ENCODE data around the gene TAS2R1. TPM values are rescaled to one million over a fixed set of nuclear protein-coding genes. Genes with fewer than 3 reads are reported as not detected.

The TAS2R1 gene
- total RNA-seq, 2 experiments from 2014 or later = not detected

DNA sequence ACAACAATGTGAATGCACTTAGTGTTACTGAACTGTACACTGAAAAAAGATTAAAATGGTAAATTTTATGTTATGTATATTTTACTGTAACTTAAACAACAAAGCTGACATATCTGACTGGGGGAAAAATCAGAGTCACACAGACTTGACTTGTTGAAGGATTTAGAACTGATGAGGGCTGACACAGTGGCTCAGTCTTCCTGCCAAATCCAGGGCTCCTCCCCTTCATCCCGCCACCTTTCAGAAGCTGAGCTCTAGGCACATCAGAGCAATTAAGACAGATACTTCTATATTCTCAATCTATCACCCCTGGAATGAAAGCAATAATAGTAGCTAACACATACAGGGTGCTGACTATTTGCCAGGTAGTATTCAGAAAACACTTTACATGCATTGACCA, 27.7 kb upstream of the TAS2R1 start:
- peaks cover 2% of the 10 kb centered on the region for H3K9me3 Mint-ChIP-seq
- TF ChIP-seq, protein P1, sequence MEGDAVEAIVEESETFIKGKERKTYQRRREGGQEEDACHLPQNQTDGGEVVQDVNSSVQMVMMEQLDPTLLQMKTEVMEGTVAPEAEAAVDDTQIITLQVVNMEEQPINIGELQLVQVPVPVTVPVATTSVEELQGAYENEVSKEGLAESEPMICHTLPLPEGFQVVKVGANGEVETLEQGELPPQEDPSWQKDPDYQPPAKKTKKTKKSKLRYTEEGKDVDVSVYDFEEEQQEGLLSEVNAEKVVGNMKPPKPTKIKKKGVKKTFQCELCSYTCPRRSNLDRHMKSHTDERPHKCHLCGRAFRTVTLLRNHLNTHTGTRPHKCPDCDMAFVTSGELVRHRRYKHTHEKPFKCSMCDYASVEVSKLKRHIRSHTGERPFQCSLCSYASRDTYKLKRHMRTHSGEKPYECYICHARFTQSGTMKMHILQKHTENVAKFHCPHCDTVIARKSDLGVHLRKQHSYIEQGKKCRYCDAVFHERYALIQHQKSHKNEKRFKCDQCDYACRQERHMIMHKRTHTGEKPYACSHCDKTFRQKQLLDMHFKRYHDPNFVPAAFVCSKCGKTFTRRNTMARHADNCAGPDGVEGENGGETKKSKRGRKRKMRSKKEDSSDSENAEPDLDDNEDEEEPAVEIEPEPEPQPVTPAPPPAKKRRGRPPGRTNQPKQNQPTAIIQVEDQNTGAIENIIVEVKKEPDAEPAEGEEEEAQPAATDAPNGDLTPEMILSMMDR (IDR thresholded peaks at IDR 0.05) = no peak
- H3K4me1 ChIP-seq (ENCODE audit: insufficient read depth, low read length) = no peaks in the 10 kb centered on the region
- H3K27me3 Mint-ChIP-seq = no peaks in the 10 kb centered on the region
- ChIA-PET POLR2A (no interaction called here), CTCF (no interaction called here)
- ATAC-seq (ENCODE audit: poor library complexity) = no peak
- no peaks in the 10 kb centered on the region for H3K27me3 ChIP-seq (ENCODE audit: control insufficient read depth in 1 of 2, insufficient read depth in 2 of 2, low read length in 2 of 2)
- H3K36me3 ChIP-seq (ENCODE audit: insufficient read depth, low read length) = no peaks in the 10 kb centered on the region
- H3K4me1 Mint-ChIP-seq (ENCODE audit: low read depth) = no peaks in the 10 kb centered on the region
- DNase-seq = no peak
- H3K27ac ChIP-seq (ENCODE audit: low read depth in 1 of 2, low read length in 2 of 2) = no peak overlapping the region
- H3K4me3 ChIP-seq (ENCODE audit: low read length) = no peak overlapping the region
- peaks cover 0 to 3% of the 10 kb centered on the region in 2 experiments for H3K9me3 ChIP-seq (ENCODE audit: control insufficient read depth in 1 of 2, insufficient read depth in 1 of 2, low read length in 2 of 2)
- no peak overlapping the region for H3K4me3 Mint-ChIP-seq
- intact Hi-C loops (cut with DNase I, micrococcal nuclease) = no loop called here
- no peak overlapping the region for H3K27ac Mint-ChIP-seq
- no peaks in the 10 kb centered on the region for H3K36me3 Mint-ChIP-seq (ENCODE audit: low read depth)

DNA sequence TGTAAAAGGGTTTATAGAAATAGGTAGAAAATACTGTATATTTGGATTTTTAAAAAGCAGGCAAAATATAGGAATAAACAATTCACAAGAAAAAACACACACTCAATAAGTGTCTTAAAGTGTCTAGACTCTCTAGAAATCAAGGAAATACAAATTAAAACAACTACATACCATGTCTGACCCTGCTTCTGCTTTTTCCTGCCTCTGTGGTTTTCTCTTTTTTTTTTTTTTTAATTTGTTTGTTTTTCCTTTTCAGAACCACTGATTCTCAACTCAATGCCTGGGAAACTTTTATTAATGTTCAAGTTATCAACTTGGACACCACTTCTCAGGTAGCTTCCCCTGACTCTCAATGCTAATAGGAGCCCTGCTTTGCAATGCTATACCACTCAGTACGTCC, 25.5 kb upstream of the TAS2R1 start:
- DNase-seq (no peak), ATAC-seq (ENCODE audit: poor library complexity) (no peak)
- intact Hi-C loops (cut with DNase I, micrococcal nuclease) = no loop called here
- Histone ChIP-seq H3K27ac (ENCODE audit: low read depth in 1 of 2, low read length in 2 of 2) (no peak overlapping the region), H3K4me3 (ENCODE audit: low read length) (no peak overlapping the region), H3K36me3 (ENCODE audit: insufficient read depth, low read length) (no peaks in the 10 kb centered on the region), H3K4me1 (ENCODE audit: insufficient read depth, low read length) (no peaks in the 10 kb centered on the region), H3K27me3 (ENCODE audit: control insufficient read depth in 1 of 2, insufficient read depth in 2 of 2, low read length in 2 of 2) (no peaks in the 10 kb centered on the region), H3K9me3 (ENCODE audit: control insufficient read depth in 1 of 2, insufficient read depth in 1 of 2, low read length in 2 of 2) (peaks cover 0 to 3% of the 10 kb centered on the region in 2 experiments)
- Mint-ChIP-seq H3K27me3 (no peaks in the 10 kb centered on the region), H3K27ac (no peak overlapping the region), H3K4me1 (ENCODE audit: low read depth) (no peaks in the 10 kb centered on the region), H3K4me3 (no peak overlapping the region), H3K36me3 (ENCODE audit: low read depth) (no peaks in the 10 kb centered on the region), H3K9me3 (peaks cover 2% of the 10 kb centered on the region)
- ChIA-PET POLR2A (no interaction called here), CTCF (no interaction called here)
- TF ChIP-seq, protein P1 (IDR thresholded peaks at IDR 0.05) = no peak

DNA sequence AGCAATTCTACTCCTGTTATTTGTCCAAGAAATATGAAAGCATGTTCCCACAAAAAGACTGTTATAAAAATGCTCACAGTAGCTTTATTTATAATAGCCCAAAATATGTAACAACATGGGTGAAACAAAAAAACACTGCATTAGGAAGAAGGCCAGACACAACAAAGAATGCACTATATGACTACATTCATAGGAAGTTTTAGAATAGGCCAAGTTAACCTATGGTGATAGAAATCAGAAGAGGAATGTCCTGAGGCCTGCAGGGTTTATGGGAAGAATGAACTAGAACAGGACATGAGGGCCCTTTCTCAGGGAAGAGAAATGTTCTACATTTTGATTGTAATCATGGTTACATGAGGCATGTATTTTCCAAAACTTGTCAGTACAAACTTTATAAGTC, 24.7 kb upstream of the TAS2R1 start:
- ChIA-PET CTCF (no interaction called here), POLR2A (no interaction called here)
- Mint-ChIP-seq H3K4me3 (no peak overlapping the region), H3K9me3 (peaks cover 2% of the 10 kb centered on the region), H3K27ac (no peak overlapping the region), H3K4me1 (ENCODE audit: low read depth) (no peaks in the 10 kb centered on the region), H3K27me3 (no peaks in the 10 kb centered on the region), H3K36me3 (ENCODE audit: low read depth) (no peaks in the 10 kb centered on the region)
- ATAC-seq (ENCODE audit: poor library complexity) = no peak
- peaks cover 0 to 3% of the 10 kb centered on the region in 2 experiments for H3K9me3 ChIP-seq (ENCODE audit: control insufficient read depth in 1 of 2, insufficient read depth in 1 of 2, low read length in 2 of 2)
- no peak overlapping the region for H3K4me3 ChIP-seq (ENCODE audit: low read length)
- DNase-seq = no peak
- no peak overlapping the region for H3K27ac ChIP-seq (ENCODE audit: low read depth in 1 of 2, low read length in 2 of 2)
- H3K36me3 ChIP-seq (ENCODE audit: insufficient read depth, low read length) = no peaks in the 10 kb centered on the region
- H3K4me1 ChIP-seq (ENCODE audit: insufficient read depth, low read length) = no peaks in the 10 kb centered on the region
- TF ChIP-seq, protein P1 (IDR thresholded peaks at IDR 0.05) = no peak
- no peaks in the 10 kb centered on the region for H3K27me3 ChIP-seq (ENCODE audit: control insufficient read depth in 1 of 2, insufficient read depth in 2 of 2, low read length in 2 of 2)
- intact Hi-C loops (cut with DNase I, micrococcal nuclease) = no loop called here
